Pancreas (tissue), 10 donors: ENCODE data around the gene SAMD4B. TPM values are rescaled to one million over a fixed set of nuclear protein-coding genes. Genes with fewer than 3 reads are reported as not detected.

Source experiments
- ATAC-seq, 4 donors: fragments of 200-7000 bp; cut with Tn5 transposase; one replicate each; pipeline versions ENCODE4 v1.8.0 to v1.9.1; 2020; ENCODE audit warnings: mild to moderate bottlenecking in 4 of 4, moderate library complexity in 4 of 4
- DNase-seq, 6 donors: peaks; one replicate each; pipeline ENCODE4 v3.0.0-alpha.2; 2020
- FAIRE-seq: peaks from 2 replicates; lab custom pipeline; 2012; peaks lifted over from hg19 to GRCh38; lab: Jason Lieb, UNC
- H3K27ac ChIP-seq, 4 donors: fragments of 200-600 bp; sonication (generic); 1 replicate in 3 of 4; 2 replicates in 1 of 4; pipeline versions ENCODE4 v1.5.0 to v1.8.0; 2020
- H3K27me3 ChIP-seq, 4 donors: fragments of 200-600 bp; one replicate each; pipeline ENCODE4 v1.8.0; 2021
- H3K36me3 ChIP-seq, 3 donors: fragments of 200-600 bp; sonication (generic) in 1 of 3; one replicate each; pipeline versions ENCODE4 v1.5.0 to v1.8.0; 2020 to 2021
- H3K4me1 ChIP-seq, 3 donors: fragments of 200-600 bp; one replicate each; pipeline ENCODE4 v1.8.0; 2021
- H3K4me3 ChIP-seq, 4 donors: fragments of 200-600 bp; sonication (generic) in 2 of 4; one replicate each; pipeline versions ENCODE4 v1.5.0 to v1.8.0; 2020 to 2021
- H3K9me3 ChIP-seq, 4 donors: fragments of 200-600 bp; one replicate each; pipeline ENCODE4 v1.8.0; 2021
- CTCF ChIP-seq, 4 donors: fragments of 200-600 bp; sonication (generic) in 3 of 4; IDR thresholded peaks; one replicate each; pipeline versions ENCODE4 v1.5.0 to v1.8.0; 2021; ENCODE audit warnings: antibody characterized with exemption in 4 of 4
- WGBS, 2 donors: extraction: QIAGEN DNeasy Blood & Tissue Kit; methylation state at CpG; one replicate each; pipeline ENCODE4 v1.1.7; 2013; 5-methylcytosine and 5-hydroxymethylcytosine counted together
- intact Hi-C, 3 donors: fragments of 100-400 bp; cut with DNase I; formaldehyde crosslinking; loops; one replicate each; pipeline versions ENCODE4 v1.11.1 to v1.14.2; 2022
- polyA plus RNA-seq, 2 donors: library from polyadenylated mRNA; stranded (reverse); fragments of 200-250 nt; gene quantifications; one replicate each; pipeline ENCODE4 v1.2.3, GENCODE V29; 2013
- total RNA-seq, 6 donors: library from RNA; stranded (reverse); fragmentation: NEBNext Ultra II Directional in 4 of 6; extraction: Animal tissue kit (Norgen Biotek cat#: 25700) in 4 of 6; gene quantifications; one replicate each; pipeline versions ENCODE4 v1.2.1 to v1.2.4, GENCODE V29; 2021 to 2023
- donor health status: healthy with polysubstance abuse.
- donor health status: DM: no; HTN: no; CAD: no; lungs with moderate emphysema.
- donor health status: DM: no; HTN: no; CAD: no.
- donor health status: control.
- donor health status: control.
- donor health status: Bipolar disorder and iron deficiency.
- donor health status: DM: yes; HTN: yes; CAD: no.
- donor health status: DM: no; HTN: no; CAD: no.
- donor health status: DM: no; HTN: no; CAD: no.
- donor health status: DM: yes; HTN: yes; CAD: no.

SAMD4B gene
- total and polyA plus RNA-seq, 8 donors = 24.1 to 106 (median 33.6) TPM

GRCh38 chr19:39349326-39349725 is 7.1 kb downstream of the SAMD4B start:
- DNase-seq (no peak), FAIRE-seq (no peak), ATAC-seq (no peak)
- TF ChIP-seq CTCF (IDR thresholded peaks at IDR 0.05) = no peak
- Histone ChIP-seq H3K27me3 (no peaks in the 10 kb centered on the region), H3K4me3 (no peak overlapping the region), H3K4me1 (peaks cover 0 to 5% (median 0%) of the 10 kb centered on the region in 3 donors), H3K36me3 (peaks cover 0 to 9% (median 8%) of the 10 kb centered on the region in 3 donors), H3K9me3 (no peaks in the 10 kb centered on the region), H3K27ac (no peak overlapping the region)
- intact Hi-C loops = no loop called here
- 80 to 83% methylated on average over 4 of the region's 4 CpGs for WGBS, 2 donors

- intact Hi-C loops = no loop called here
- Histone ChIP-seq H3K4me1 (peaks cover 0 to 5% (median 0%) of the 10 kb centered on the region in 3 donors), H3K4me3 (no peak overlapping the region), H3K27ac (no peak overlapping the region), H3K27me3 (no peaks in the 10 kb centered on the region), H3K9me3 (no peaks in the 10 kb centered on the region), H3K36me3 (peaks cover 0 to 11% (median 10%) of the 10 kb centered on the region in 3 donors)
- ATAC-seq (no peak), FAIRE-seq (no peak), DNase-seq (no peak)
- TF ChIP-seq CTCF (IDR thresholded peaks at IDR 0.05) = no peak
- WGBS, 2 donors = 99% methylated on average over 3 of the region's 3 CpGs
Observed at GRCh38 chr19:39350156-39350555, 7.9 kb downstream of the SAMD4B start.

GRCh38 chr19:39351537-39352064 is 9.4 kb downstream of the SAMD4B start:
- DNase-seq = no peak
- Histone ChIP-seq H3K4me3 (no peak overlapping the region), H3K9me3 (no peaks in the 10 kb centered on the region), H3K27me3 (no peaks in the 10 kb centered on the region), H3K36me3 (peaks cover 0 to 25% (median 15%) of the 10 kb centered on the region in 3 donors), H3K27ac (no peak overlapping the region), H3K4me1 (no peaks in the 10 kb centered on the region)
- no peak for FAIRE-seq
- intact Hi-C loops = no loop called here
- ATAC-seq = no peak
- 63 to 73% methylated on average over 4 of the region's 4 CpGs for WGBS, 2 donors
- no peak for TF ChIP-seq CTCF (IDR thresholded peaks at IDR 0.05)

DNA sequence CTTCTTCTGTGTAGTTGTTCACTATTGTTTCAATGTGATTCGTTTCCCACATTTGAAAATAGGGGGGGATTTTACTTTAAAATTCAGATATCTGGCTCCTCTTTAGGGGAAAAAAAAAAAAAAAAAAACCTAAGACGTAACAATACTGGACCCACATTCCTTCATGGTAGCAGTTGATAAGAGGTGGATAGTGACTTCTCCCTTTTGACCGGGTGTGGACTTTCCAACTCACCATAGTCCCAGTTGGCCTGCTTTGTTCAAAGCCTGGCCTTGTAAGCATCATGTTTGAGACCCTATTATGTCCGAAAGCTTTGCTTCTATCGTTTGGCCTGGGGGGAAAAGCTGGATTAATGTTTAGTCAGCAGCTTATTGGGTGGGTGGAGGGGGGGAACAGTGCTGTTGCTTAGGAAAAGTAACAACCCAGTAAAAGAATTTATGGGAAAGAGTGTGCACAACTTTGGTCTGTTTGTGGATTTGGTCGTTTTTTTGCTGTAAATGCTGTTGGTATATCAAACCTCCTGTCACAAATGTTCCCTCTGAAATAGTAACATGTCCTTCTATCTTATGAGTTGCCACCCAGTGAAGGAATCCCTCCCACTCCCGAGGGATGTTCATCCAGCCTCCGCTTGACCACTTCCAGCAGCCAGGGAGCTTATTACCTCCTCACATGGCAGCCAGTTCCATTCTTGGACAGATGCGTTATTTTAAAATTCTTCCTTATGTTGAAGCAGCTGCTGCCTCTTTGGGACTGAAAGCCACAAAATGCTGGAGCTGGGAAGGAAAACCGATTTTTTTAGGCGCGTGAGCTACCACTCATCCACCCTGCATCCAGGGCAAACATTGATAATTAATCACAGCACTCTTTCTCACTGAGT is 10.4 kb downstream of the SAMD4B start:
- no peak for TF ChIP-seq CTCF (IDR thresholded peaks at IDR 0.05)
- H3K36me3 ChIP-seq = peaks cover 0 to 34% (median 21%) of the 10 kb centered on the region in 3 donors
- H3K27ac ChIP-seq = no peak overlapping the region
- intact Hi-C loops = no loop called here
- 78 to 83% methylated on average over 12 of the region's 12 CpGs for WGBS, 2 donors
- DNase-seq (no peak), FAIRE-seq (no peak), ATAC-seq (no peak)
- H3K9me3 ChIP-seq = no peaks in the 10 kb centered on the region
- H3K4me3 ChIP-seq = no peak overlapping the region
- H3K4me1 ChIP-seq = no peaks in the 10 kb centered on the region
- no peaks in the 10 kb centered on the region for H3K27me3 ChIP-seq

- Histone ChIP-seq H3K36me3 (peaks cover 3 to 50% (median 30%) of the 10 kb centered on the region in 3 donors), H3K27me3 (no peaks in the 10 kb centered on the region), H3K9me3 (no peaks in the 10 kb centered on the region), H3K27ac (no peak overlapping the region), H3K4me3 (no peak overlapping the region), H3K4me1 (no peaks in the 10 kb centered on the region)
- intact Hi-C loops = no loop called here
- FAIRE-seq (no peak), ATAC-seq (no peak), DNase-seq (no peak)
- 92 to 94% methylated on average over 5 of the region's 5 CpGs for WGBS, 2 donors
- no peak for TF ChIP-seq CTCF (IDR thresholded peaks at IDR 0.05)
Observed at GRCh38 chr19:39355253-39355652, 13.0 kb downstream of the SAMD4B start.
